GM12891 (cell line): Measurements from ENCODE around the gene AMBRA1.

Experiments used
- DNase-seq: peaks from one replicate; pipeline ENCODE4 v3.0.0; 2011; ENCODE audit warnings: low spot score; ENCODE audit not compliant: insufficient read length
- FAIRE-seq: peaks from 2 replicates; lab custom pipeline; 2011; peaks lifted over from hg19 to GRCh38; lab: Jason Lieb, UNC
- PAX5 ChIP-seq: IDR thresholded peaks from 2 replicates; pipeline ENCODE4 v1.6.1; 2011; ENCODE audit warnings: low read length, moderate library complexity, mild to moderate bottlenecking; ENCODE audit not compliant: insufficient read depth, severe bottlenecking
- POLR2A ChIP-seq: IDR thresholded peaks from 2 replicates; pipeline ENCODE4 v1.6.1; 2011; ENCODE audit warnings: low read depth, low read length, control low read depth
- POLR2AphosphoS5 ChIP-seq: IDR thresholded peaks from 2 replicates; pipeline ENCODE4 v1.6.1; 2011; ENCODE audit warnings: low read depth, low read length, control low read depth
- POU2F2 ChIP-seq: IDR thresholded peaks from 2 replicates; pipeline ENCODE4 v1.6.1; 2011; ENCODE audit warnings: low read depth, mild to moderate bottlenecking, control low read depth, low read length, moderate library complexity
- SPI1 ChIP-seq: IDR thresholded peaks from 2 replicates; pipeline ENCODE4 v1.6.1; 2011; ENCODE audit warnings: low read depth, low read length, control low read depth
- TAF1 ChIP-seq: IDR thresholded peaks from 2 replicates; pipeline ENCODE4 v1.6.1; 2011; ENCODE audit warnings: low read depth, low read length, control low read depth

AMBRA1 gene

GRCh38 chr11:46367244-46367915, 226.4 kb downstream of the AMBRA1 start:
- no peak for TF ChIP-seq POU2F2
- no peak for TF ChIP-seq POLR2AphosphoS5
- no peak for TF ChIP-seq SPI1
- no peak for TF ChIP-seq PAX5
- no peak for TF ChIP-seq TAF1
- no peak for TF ChIP-seq POLR2A
- DNase-seq (no peak), FAIRE-seq (peak; percentile 97)

- no peak for DNase-seq
- FAIRE-seq, result no peak
- TF ChIP-seq POLR2A (no peak), SPI1 (no peak), POLR2AphosphoS5 (no peak), POU2F2 (no peak), PAX5 (no peak), TAF1 (no peak)
These were observed 227.1 kb downstream of the AMBRA1 start for GRCh38 chr11:46366661-46367161.

GRCh38 chr11:46366260-46366659, 227.6 kb downstream of the AMBRA1 start:
- no peak for FAIRE-seq
- no peak for TF ChIP-seq POLR2AphosphoS5
- no peak for TF ChIP-seq PAX5
- TF ChIP-seq TAF1, result no peak
- no peak for DNase-seq

GRCh38 chr11:46364791-46365190, 229.0 kb downstream of the AMBRA1 start:
- TF ChIP-seq TAF1 (no peak), POLR2A (no peak), PAX5 (no peak), POLR2AphosphoS5 (no peak), POU2F2 (no peak), SPI1 (no peak)
- FAIRE-seq (no peak), DNase-seq (no peak)

DNA sequence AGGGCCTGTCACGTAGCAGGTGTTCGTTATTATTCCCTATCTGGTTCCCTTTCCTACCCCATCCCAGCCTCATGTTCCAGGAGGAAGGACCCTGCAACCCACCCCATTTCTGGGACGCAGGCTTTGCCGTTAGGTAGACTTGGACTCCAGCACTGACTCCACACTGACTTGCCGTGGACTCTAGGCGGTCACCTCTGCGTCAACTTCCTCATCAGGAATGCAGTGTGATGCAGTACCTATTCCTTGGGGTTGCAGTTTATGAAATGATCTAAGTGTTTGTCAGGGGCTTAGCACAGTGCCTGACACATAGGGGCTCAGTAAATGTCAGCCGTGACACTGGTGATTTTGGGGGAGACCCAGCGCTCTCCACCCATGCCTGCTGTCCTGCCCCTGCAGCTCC, 229.8 kb downstream of the AMBRA1 start:
- TF ChIP-seq SPI1, result no peak
- TF ChIP-seq POLR2AphosphoS5, result no peak
- TF ChIP-seq PAX5, result no peak
- TF ChIP-seq TAF1, result no peak
- no peak for TF ChIP-seq POU2F2
- no peak for TF ChIP-seq POLR2A
- no peak for DNase-seq

GRCh38 chr11:46363455-46364005, 230.3 kb downstream of the AMBRA1 start:
- DNase-seq (no peak), FAIRE-seq (no peak)
- no peak for TF ChIP-seq POU2F2

More for the DNA sequence above, 229.8 kb downstream of the AMBRA1 start:
- no peak for FAIRE-seq

GRCh38 chr11:46363031-46363407, 230.8 kb downstream of the AMBRA1 start:
- DNase-seq (no peak), FAIRE-seq (no peak)
- TF ChIP-seq POLR2AphosphoS5, result no peak
- TF ChIP-seq POU2F2, result no peak
- no peak for TF ChIP-seq TAF1
- no peak for TF ChIP-seq POLR2A
- TF ChIP-seq PAX5, result no peak
- no peak for TF ChIP-seq SPI1

DNA sequence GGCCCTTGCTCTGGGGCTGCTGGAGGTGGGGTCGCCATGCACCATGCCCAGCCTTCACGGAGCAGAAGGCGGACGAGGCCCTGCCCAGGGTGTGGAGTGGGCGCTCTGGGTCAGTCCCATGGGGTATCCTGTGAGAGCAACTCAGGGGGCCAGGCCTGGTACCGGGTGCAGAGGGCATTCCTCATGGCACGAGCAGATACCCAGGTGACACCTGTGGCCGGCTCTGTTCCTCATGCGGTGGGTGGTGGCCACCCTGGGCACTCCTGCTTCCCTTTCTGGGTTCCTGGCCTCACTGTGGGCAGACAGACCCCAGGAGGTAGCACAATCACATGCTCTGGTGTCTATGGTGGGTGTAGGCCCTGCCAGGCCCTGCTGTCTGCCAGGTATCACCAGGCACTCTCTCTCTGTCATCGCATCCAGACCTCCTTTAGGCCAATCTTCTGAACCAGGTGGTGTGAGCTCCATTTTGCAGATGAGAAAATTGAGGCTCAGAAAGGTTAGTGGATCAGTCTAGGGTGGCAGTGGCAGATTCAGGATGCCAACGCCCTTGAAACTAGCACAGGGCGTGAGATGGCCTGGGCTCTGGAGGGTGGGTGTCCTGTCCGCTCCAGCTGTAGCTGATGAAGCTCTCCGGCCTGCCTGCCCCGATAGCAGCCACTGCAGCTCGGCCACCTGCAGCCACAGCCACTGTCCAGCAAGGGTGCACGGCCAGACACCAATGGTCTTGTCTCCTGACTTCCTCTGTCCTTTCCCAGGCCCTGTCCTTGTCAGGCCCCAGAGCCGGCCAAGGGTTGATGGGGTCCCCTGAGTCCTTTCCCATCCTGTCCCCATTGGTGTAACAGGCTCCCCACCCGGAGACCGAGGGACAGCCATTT, 231.4 kb downstream of the AMBRA1 start:
- FAIRE-seq, result peak; percentile 61
- DNase-seq, result no peak
- TF ChIP-seq SPI1 (no peak), PAX5 (no peak), POLR2AphosphoS5 (no peak), TAF1 (no peak), POU2F2 (no peak), POLR2A (no peak)

DNA sequence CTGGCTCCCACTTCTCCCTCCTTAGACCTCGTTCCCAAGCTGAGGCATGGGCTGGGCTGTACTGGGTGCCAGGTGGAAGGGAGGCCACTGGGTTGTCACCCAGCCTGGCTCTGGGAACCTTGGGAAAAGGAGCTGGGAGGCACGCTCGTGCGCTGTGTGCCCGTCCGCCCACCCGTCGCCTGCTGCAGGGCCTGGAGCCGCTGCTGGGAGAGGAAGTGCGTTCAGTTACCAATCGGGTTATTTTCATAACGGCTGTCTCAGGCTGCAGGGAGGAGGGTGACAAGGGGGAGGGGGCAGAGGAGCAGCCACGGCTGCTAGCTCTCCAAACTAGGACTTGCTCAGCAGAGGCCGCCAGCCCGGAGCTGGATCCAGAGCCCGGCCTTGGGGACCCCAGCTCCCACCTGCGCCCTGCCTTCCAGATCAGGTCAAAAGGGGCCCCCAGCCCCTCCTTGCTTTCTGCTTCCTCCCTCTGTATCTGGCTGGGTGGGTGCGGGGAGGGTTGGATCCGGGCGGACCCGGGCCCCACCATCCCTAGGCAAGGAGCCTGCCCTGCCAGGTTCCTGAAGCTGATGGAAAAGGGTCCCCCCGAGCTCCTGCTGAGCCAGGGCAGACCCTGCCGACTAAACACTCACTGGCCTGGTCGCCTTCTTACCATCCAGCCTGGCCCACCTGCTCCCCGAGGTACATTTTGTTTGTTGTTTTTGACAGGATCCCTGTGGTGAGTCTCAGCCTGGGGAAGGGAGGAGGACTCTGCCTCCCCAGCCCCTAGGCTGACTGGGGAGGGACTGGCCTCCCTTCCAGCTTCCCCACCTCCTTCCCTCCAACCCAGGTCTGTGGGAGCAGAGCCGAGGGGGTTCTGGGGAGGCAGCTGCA, 232.3 kb downstream of the AMBRA1 start:
- TF ChIP-seq SPI1 (peak; percentile 95), PAX5 (no peak), POLR2A (peak; percentile 56; the same call in 1 of the 2 replicates), TAF1 (0 out of 2 replicates have a peak, but pooled peaks have one; percentile 40), POU2F2 (peak; percentile 58; the same call in 1 of the 2 replicates), POLR2AphosphoS5 (peak; percentile 73)
- FAIRE-seq, result peak; percentile 99
- DNase-seq, result peak; percentile 97
